BJ (cell line): ENCODE measurements around the gene SCML2. TPM values are rescaled to one million over a fixed set of nuclear protein-coding genes. Genes with fewer than 3 reads are reported as not detected.

ENCODE experiments used
- CTCF ChIA-PET: fragments of 350-600 bp; formaldehyde crosslinking; extraction: SDS; loops from one replicate; lab custom pipeline; 2021; ENCODE audit warnings: antibody characterized with exemption, inconsistent platforms; lab: Yijun Ruan, JAX
- POLR2A ChIA-PET: fragments of 300-600 bp; sonication (Branson Sonifier 250); formaldehyde crosslinking; extraction: SDS; loops from one replicate; lab custom pipeline; 2021; ENCODE audit warnings: antibody characterized with exemption; lab: Charles Lee
- DNase-seq: peaks from one replicate; pipeline ENCODE4 v3.0.0-alpha.2; 2011; ENCODE audit warnings: low read depth
- H3K27me3 ChIP-seq: 2 replicates; pipeline ENCODE4 v1.6.0; 2011; ENCODE audit warnings: low read length; ENCODE audit not compliant: control insufficient read depth, insufficient read depth
- H3K36me3 ChIP-seq: 2 replicates; pipeline ENCODE4 v1.5.1; 2011; ENCODE audit warnings: low read length; ENCODE audit not compliant: control insufficient read depth, insufficient read depth
- H3K4me3 ChIP-seq: 2 replicates; pipeline ENCODE4 v1.5.1; 2011; ENCODE audit warnings: low read depth, mild to moderate bottlenecking, control low read depth, low read length
- CTCF ChIP-seq: IDR thresholded peaks from 2 replicates; pipeline ENCODE4 v1.5.1; 2011; ENCODE audit warnings: low read depth, mild to moderate bottlenecking, control low read depth, inconsistent platforms, low read length, moderate library complexity; ENCODE audit not compliant: insufficient read depth
- polyA plus RNA-seq: library from polyadenylated mRNA; depleted of rRNA; stranded (reverse); fragments of >200 nt; gene quantifications from 2 replicates; pipeline ENCODE4 v1.2.3, GENCODE V29; 2011

The SCML2 gene
- polyA plus RNA-seq, 1 experiment: 0.85 TPM

- H3K4me3 ChIP-seq: no peak overlapping the region
- DNase-seq: no peak
- TF ChIP-seq CTCF: no peak
- H3K36me3 ChIP-seq: no peaks in the 10 kb centered on the region
- no peaks in the 10 kb centered on the region for H3K27me3 ChIP-seq
- CTCF ChIA-PET: no interaction called here
- POLR2A ChIA-PET: no interaction called here
These were observed 126.4 kb downstream of the SCML2 start for GRCh38 chrX:18228069-18228468.

- no peaks in the 10 kb centered on the region for H3K36me3 ChIP-seq
- POLR2A ChIA-PET: no interaction called here
- H3K27me3 ChIP-seq: no peaks in the 10 kb centered on the region
- DNase-seq: no peak
- no peak for TF ChIP-seq CTCF
- CTCF ChIA-PET: no interaction called here
- no peak overlapping the region for H3K4me3 ChIP-seq
These were observed 127.0 kb downstream of the SCML2 start for GRCh38 chrX:18227458-18227857.

GRCh38 chrX:18220786-18221185, 133.7 kb downstream of the SCML2 start, which contains the start of gene BEND2:
Gene BEND2 (minus strand): TSS chrX:18220886. CDS start chrX:18220750, 136 bp downstream.
- H3K4me3 ChIP-seq: no peak within 1 kb of the TSS
- TF ChIP-seq CTCF: no peak
- POLR2A ChIA-PET: no interaction called here
- no peak for DNase-seq
- H3K36me3 ChIP-seq: no peaks in the 10 kb centered on the region
- H3K27me3 ChIP-seq: no peaks in the 10 kb centered on the region
- CTCF ChIA-PET: no interaction called here

- Histone ChIP-seq H3K27me3 (no peaks in the 10 kb centered on the region), H3K4me3 (no peak overlapping the region), H3K36me3 (no peaks in the 10 kb centered on the region)
- no peak for DNase-seq
- ChIA-PET POLR2A (no interaction called here), CTCF (no interaction called here)
- no peak for TF ChIP-seq CTCF
These were observed 144.0 kb downstream of the SCML2 start for GRCh38 chrX:18210470-18210869.

- Histone ChIP-seq H3K4me3 (no peak overlapping the region), H3K27me3 (no peaks in the 10 kb centered on the region), H3K36me3 (no peaks in the 10 kb centered on the region)
- no peak for TF ChIP-seq CTCF
- ChIA-PET POLR2A (no interaction called here), CTCF (no interaction called here)
- no peak for DNase-seq
These were observed 147.8 kb downstream of the SCML2 start for GRCh38 chrX:18206657-18207056.
